ENCODE measurements around the gene ATAD3B.
"Not testable (repeated sequence)": the region's sequence is repeated elsewhere in the genome, so short reads cannot be mapped to it uniquely, and the experiment has no call there.

ATAD3B gene, protein sequence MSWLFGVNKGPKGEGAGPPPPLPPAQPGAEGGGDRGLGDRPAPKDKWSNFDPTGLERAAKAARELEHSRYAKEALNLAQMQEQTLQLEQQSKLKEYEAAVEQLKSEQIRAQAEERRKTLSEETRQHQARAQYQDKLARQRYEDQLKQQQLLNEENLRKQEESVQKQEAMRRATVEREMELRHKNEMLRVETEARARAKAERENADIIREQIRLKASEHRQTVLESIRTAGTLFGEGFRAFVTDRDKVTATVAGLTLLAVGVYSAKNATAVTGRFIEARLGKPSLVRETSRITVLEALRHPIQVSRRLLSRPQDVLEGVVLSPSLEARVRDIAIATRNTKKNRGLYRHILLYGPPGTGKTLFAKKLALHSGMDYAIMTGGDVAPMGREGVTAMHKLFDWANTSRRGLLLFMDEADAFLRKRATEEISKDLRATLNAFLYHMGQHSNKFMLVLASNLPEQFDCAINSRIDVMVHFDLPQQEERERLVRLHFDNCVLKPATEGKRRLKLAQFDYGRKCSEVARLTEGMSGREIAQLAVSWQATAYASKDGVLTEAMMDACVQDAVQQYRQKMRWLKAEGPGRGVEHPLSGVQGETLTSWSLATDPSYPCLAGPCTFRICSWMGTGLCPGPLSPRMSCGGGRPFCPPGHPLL

DNA sequence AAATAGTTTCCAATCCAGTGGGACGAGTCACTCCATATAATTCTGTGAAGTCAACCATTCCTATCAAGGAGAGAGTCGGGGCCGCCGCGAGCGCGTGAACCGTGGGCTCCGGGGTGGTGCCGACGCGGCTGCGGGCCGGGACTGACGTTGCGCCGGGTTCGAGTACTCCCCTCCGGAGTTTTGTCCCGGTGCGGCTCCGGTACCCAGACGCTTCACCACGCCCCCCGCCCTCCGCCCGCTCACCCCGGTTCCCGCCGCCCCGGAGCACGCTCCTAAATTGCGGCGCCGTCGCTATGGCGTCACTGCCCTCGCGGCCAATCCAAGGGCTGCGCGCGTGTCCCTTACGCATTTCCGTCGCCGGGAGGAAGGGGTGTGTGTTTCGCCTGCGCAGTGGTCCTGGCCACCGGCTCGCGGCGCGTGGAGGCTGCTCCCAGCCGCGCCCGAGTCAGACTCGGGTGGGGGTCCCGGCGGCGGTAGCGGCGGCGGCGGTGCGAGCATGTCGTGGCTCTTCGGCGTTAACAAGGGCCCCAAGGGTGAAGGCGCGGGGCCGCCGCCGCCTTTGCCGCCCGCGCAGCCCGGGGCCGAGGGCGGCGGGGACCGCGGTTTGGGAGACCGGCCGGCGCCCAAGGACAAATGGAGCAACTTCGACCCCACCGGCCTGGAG, at the start of gene ATAD3B:
Gene ATAD3B (plus strand): TSS at position 377 of the 664 bp plus-strand sequence. CDS start 120 bp downstream, at position 497.
- DNase-seq, result peak; percentile 94

GRCh38 chr1:1421907-1422464, 49.6 kb upstream of the ATAD3B start:
- no peak for DNase-seq

DNA sequence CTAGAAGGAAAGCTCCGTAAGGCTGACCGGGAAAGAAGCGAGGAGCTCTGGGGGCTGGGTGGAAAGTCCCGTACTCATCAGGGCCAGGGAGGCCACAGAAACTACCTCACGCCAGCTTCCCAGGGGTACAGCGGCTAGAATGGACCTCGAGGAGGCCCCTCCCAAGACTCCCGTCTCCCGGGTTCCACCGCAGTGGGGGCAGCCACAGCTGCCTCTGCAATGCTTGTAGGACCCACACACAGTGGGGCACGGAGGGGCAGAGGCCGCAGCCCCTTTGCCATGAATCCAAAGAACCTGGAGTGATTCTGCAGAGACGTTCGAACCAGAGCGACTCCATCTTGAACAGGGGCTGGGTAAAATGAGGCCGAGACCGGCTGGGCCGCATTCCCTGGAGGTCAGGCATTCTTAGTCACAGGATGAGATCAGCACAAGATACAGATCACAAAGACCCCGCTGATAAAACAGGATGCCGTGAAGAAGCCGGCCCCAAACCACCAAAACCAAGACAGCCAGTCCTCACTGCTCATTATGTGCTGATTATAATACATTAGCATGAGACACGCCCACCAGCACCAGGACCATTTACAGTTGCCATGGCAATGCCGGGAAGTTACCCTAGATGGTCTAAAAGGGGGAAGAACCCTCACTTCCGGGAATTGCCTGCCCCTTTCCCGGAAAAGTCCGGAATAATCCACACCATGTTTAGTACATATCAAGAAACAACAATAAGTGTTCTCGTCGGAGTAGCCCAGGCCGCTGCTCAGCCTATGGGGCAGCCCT, 48.9 kb upstream of the ATAD3B start:
- DNase-seq, result no peak

DNA sequence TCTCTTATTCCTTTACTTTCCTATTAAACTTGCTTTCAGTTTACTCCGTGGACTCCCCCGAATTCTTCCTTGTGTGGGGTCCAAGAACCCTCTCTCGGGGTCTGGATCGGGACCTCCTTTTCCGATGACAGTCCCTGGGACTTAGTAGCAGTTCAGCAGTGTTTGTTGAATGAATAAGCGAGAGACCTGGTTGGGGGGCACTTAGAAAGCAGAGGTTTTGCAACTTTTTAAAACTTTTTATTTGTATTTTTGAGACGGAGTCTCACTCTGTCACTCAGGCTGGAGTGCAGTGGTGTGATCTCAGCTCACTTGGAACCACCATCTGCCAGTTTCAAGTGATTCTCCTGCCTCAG, 48.3 kb upstream of the ATAD3B start:
- DNase-seq, result no peak

DNA sequence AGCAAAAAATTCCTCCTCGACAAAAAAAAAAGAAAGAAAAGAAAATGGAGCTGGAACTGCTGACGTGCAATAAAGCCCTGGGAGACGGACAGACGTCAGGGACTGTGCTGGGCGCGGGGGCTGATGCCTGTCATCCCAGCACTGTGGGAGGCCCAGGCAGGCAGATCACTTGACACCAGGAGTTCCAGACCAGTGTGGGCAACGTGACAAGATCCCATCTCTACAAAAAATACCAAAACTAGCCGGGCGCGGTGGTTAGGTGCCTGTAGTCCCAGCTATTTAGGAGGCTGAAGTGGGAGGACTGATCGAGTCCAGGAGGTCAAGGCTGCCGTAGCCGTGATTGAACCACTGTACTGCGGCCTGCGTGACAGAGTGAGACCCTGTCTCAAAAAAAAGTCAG, 46.9 kb upstream of the ATAD3B start:
- no peak for DNase-seq

DNA sequence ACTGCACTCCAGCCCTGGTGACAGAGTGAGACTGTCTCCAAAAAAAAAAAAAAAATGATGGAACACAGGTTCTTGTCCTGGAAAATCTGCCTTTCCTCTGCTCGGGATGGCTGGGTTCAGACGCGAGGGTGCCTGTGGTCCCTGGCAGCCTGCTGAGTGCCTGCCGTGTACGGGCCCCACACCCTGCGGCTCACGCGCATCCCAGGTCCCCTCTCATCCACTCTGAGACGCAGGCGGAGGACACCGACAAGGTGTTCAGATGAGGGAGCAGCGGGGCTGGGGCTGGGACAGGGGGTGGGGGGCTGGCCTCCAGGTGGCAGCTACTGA, 46.2 kb upstream of the ATAD3B start:
- no peak for DNase-seq

DNA sequence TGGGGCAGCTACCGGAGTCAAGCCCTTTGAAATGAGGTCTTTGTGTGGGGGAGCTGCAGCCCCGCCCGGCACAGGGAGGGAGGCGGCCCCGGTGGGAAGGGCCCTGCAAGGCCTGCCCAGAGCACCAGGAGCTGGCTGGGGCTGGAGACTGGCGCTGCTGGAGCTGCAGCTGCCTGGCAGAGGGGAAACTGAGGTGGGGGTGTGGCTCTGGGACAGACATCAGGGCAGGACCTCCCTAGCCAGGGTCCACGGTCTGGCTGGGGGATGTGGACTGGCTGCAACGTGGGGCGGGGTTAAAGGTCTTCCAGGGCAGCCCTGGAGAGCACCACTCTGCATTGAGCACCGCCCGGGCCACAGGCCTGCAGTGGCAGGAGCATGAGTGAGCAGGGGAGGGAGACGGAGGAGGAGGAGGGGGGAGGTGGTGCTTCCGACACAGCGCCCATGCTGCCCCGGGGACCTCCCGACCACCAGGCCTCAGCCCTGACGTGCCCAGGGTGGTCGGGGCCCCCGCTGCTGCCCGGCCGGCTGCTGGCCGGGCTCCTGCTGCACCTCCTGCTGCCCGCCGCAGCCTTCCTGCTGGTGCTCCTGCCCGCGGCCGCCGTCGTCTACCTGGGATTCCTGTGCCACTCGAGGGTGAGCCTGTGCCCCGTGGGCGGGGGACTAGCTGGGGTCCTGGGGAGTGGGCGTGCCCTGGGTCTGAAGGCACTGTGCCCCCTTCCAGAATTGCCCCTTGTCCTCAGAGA, 45.6 kb upstream of the ATAD3B start:
- DNase-seq, result no peak

DNA sequence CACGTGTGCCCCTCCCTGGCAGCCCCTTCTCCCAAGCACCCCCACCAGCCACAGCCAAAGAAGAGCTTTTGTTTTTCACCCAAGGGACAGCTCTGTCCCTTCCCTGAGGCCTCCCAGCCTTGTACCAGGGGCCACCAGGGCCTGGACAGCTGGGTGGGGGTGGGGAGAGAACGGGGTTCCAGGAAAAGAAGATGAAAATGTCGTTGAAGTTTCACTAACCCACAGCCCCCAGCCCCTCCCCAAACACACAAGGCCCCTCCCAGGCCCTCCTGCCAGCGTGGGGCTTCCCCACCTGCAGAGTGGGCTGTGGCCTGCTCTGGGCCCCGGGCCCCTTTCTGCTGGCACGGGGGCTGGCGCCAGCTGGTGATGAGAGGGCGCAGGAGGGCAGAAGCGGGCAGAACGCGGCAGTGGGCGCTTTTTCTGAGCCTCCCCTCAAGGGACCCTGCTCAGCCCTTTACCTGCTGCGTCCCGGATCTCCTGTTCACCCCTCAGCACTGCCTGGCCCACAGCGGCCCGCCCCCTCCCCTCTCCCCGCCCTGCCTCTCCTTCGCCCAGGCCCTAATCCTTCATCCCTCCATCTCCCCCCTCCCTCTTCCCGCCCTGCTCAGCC, 45.0 kb upstream of the ATAD3B start:
- no peak for DNase-seq

DNA sequence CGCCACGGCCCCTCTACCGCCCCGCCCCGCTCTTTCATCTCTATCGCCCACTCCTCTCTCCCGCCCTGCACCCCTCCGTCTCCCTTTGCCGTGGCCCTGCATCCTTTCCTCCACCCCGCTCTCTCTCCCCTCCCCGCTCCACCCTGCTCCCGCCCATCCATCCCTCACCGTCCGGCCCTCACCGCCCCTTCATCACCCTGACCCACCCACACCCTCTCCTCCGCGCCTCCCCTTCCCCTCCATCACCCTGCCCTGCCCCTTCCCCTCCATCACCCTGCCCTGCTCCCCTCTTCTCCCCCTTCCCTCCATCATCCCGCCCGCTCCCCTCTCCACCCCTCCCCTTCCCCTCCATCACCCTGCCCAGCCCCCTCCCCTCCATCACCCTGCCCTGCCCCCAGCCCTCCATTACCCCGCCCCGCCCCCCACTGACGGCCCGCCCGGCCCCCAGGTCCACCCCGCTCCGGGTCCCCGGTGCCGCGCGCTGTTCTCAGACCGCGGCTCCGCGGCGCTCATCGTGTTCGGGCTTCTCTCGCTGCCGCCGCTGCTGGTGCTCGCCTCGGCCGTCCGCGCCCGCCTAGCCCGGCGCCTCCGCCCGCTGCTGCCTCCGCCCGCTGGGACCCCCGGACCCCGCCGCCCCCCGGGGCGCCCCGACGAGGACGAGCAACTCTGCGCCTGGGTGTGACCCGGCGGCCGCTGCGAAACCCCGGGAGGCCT, 44.3 kb upstream of the ATAD3B start:
- DNase-seq, result no peak

DNA sequence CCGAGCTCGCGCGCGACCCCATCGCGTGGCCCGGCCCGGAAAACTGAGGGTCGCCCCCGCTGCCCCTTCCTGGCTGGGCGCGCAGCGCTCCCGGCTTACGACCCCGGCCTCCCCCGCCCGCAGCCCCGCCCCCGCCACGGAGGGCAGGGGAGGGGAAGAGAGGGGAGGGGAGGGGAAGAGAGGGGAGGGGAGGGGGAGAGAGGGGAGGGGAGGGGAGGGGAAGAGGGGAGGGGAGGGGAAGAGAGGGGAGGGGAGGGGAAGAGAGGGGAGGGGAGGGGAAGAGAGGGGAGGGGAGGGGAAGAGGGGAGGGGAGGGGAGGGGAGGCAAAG, 43.8 kb upstream of the ATAD3B start:
- no peak for DNase-seq

DNA sequence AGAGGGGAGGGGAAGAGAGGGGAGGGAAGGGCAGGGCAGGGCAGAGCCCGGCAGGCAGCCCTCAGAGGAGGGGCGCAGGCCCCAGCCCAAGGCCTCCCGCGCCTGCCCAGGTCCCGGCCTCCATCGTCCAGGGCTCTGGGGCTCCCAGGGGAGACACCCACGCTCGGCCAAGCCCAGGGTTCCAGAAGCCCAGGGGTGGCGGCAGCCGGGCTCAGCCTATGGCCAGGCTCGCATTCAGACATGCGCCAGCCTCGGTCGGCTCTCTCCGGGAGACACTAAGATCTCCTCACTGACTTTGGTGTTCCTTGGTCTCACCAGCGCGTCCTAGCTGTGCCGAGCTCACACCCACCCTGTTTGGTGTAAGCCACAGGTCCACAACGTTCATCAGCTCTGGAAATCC, 43.4 kb upstream of the ATAD3B start:
- no peak for DNase-seq

DNA sequence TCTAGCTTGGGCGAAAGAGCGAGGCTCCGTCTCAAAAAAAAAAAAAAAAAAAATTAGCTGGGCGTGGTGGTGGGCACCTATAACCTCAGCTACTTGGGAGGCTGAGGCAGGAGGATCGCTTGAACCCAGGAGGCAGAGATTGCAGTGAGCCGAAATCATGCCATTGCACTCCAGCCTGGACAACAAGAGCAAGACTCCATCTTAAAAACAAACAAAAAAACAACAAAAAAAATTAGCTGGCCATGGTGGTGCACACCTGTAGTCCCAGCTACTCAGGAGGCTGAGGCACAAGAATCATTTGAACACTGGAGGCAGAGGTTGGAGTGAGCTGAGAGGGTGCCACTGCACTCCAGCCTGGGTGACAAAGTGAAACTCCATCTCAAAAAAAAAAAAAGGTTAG, 42.6 kb upstream of the ATAD3B start:
- not testable (repeated sequence) for DNase-seq

DNA sequence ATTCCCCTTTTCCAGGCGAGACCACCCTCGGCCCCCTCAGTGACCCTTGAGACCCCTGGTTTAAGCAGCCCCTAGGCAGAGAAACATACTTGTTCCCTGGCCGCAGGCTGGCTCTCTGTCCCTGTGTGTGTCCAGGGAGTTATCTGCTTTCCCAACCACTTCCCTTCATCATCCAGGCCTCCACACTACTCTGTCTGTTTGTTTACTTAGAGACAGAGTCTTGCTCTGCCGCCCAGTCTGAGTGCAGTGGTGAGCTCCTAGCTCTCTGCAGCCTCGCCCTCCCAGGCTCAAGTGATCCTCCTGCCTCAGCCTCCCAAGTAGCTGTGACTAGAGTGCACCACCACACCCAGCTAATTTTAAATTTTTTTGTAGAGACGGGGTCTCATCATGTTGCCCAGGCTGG, 41.9 kb upstream of the ATAD3B start:
- DNase-seq, result no peak

- no peak for DNase-seq
These were observed 41.2 kb upstream of the ATAD3B start for GRCh38 chr1:1430114-1430982.

- no peak for DNase-seq
These were observed 40.3 kb upstream of the ATAD3B start for GRCh38 chr1:1430992-1431844.

DNA sequence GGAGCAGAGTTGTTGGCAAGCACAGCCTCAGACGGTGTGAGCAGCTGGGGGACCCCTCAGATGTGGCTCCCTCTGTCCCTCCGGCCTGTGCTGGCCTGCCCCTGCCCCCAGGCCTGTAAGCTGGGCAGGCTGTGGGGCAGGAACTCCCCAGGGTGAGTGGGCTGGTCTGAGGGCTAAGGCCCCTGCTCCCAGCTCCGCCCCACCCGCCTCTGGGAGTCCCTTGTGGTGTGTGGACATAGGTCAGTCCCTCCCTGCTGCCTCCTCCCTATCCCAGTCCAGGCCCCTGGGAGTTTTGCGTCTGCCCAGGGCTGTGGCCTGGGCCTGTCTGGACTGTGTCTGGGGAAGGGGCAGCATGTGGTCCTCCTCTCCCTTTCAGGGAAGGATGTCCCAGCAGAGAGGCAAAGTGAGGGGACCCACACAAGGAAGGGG, 39.7 kb upstream of the ATAD3B start:
- DNase-seq, result no peak

- no peak for DNase-seq
These were observed 39.2 kb upstream of the ATAD3B start for GRCh38 chr1:1432274-1432950.

GRCh38 chr1:1432951-1433803, 38.4 kb upstream of the ATAD3B start:
- no peak for DNase-seq
